Mononuclear cell (primary cell): ENCODE measurements around the gene SUGCT. TPM values are rescaled to one million over a fixed set of nuclear protein-coding genes. Genes with fewer than 3 reads are reported as not detected.
"Not testable (repeated sequence)": the region's sequence is repeated elsewhere in the genome, so short reads cannot be mapped to it uniquely, and the experiment has no call there.

ENCODE experiments used
- H3K27me3 ChIP-seq: 2 replicates; pipeline ENCODE4 v1.6.0; 2011; ENCODE audit warnings: low read length, control low read depth; ENCODE audit not compliant: insufficient read depth
- H3K4me1 ChIP-seq: 2 replicates; pipeline ENCODE4 v1.5.1; 2011; ENCODE audit warnings: mild to moderate bottlenecking, low read length, control low read depth; ENCODE audit not compliant: insufficient read depth
- H3K4me3 ChIP-seq: 2 replicates; pipeline ENCODE4 v1.5.1; 2011; ENCODE audit warnings: mild to moderate bottlenecking, low read length, moderate library complexity
- H3K9me3 ChIP-seq: 2 replicates; pipeline ENCODE4 v1.5.1; 2011; ENCODE audit warnings: low read depth, mild to moderate bottlenecking, control low read depth, low read length
- total RNA-seq: library from RNA; depleted of rRNA; stranded (reverse); fragments of >200 nt; gene quantifications from one replicate; pipeline ENCODE4 v1.2.3, GENCODE V29; 2012

The SUGCT gene
- total RNA-seq, 1 donor, result 1.9 TPM

DNA sequence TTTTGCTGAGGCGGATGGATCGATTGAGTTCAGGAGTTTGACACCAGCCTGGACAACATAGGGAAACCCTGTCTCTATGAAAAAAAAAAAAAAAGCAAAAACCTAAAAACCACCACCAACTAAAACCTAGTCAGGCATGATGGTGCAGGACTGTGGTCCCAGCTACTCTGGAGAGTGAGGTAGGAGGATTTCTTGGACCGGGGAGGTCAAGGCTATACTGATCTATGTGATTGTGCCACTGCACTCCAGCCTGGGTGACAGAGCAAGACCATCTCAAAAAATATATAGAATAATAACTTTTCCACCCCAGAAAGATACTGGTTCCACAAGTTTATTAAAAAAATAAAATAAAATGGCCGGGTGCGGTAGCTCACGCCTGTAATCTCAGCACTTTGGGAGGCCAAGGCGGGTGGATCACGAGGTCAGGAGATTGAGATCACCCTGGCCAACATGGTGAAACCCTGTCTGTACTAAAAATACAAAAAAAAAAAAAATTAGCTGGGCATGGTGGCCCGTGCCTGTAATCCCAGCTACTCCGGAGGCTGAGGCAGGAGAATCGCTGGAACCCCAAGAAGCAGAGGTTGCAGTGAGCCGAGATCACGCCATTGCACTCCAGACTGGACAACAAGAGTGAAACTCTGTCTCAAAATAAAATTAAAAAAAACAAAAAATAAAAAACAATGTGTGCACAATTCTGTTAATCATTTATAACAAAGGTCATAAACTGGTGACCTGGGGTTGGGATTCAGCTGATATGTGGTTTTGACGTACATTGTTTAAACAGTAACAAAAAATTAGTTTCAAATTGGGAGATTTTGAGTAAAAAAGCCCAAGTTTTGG lies 12.5 kb upstream of the SUGCT start:
- not testable (repeated sequence) for H3K4me1 ChIP-seq, H3K9me3 ChIP-seq, H3K27me3 ChIP-seq, H3K4me3 ChIP-seq

DNA sequence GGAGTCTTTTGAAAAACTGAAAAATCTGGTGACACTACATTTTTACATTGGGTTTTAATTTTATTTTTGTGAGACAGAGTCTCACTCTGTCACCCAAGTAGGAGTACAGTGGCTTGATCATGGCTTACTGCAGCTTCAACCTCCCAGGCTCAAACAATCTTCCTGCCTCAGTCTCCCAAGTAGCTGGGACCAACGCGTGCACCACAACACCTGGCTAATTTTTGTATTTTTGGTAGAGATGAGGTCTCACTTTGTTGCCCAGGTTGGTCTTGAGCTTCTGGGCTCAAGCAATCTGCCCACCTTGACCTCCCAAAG lies 11.9 kb upstream of the SUGCT start:
- no peaks in the 10 kb centered on the region for H3K9me3 ChIP-seq
- H3K4me1 ChIP-seq, result no peaks in the 10 kb centered on the region
- no peaks in the 10 kb centered on the region for H3K27me3 ChIP-seq
- H3K4me3 ChIP-seq, result no peak overlapping the region

DNA sequence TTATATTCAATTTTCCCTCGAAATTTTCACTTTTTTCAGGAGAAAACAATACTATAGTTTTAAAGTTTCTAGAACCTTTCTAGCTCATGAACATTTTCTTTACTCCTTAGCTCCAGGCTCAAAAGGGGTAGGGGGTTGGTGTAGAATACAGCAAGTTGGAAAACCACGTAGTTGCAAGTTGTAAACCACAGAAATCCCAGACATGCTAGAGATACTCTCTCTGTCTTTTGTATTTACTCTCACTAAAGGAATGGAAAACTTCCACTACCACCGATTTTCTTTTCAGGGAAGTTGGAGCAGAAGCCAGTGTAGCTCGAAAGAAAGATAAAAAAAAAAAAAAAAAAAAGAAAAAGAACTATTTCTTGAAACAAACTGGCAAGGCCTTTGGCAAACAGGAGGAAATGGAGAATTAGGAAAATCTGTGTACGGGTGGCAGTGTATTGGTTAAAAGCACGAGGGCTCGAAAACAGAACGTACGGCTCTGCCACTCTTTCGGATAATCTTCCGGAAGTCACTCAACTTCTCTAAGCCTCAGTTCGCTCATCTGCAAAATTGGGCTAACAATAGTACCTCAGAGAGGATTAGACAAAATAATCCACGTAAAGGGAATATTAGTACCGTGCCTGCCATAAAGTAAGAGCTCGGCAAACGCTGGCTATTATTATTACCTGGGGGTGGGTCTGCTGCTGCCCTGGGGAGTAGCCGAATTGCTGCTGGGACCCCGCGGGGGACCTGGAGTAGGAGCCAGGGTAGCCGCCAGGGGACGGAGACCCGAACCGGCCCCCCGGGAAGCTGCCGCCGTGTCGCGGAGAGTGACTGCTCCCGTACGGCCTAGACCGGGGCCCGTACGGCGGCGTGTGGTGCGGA lies 1.0 kb upstream of the SUGCT start:
- Histone ChIP-seq H3K4me3 (peak overlapping the region; percentile 84), H3K9me3 (no peaks in the 10 kb centered on the region)

GRCh38 chr7:40135317-40135610 lies 459 bp downstream of the SUGCT start:
- Histone ChIP-seq H3K27me3 (no peaks in the 10 kb centered on the region), H3K4me1 (peaks cover 30% of the 10 kb centered on the region), H3K9me3 (no peaks in the 10 kb centered on the region), H3K4me3 (peak overlapping the region; percentile 84)

More for the DNA sequence above, 1.0 kb upstream of the SUGCT start:
- H3K27me3 ChIP-seq, result no peaks in the 10 kb centered on the region
- H3K4me1 ChIP-seq, result peaks cover 33% of the 10 kb centered on the region

DNA sequence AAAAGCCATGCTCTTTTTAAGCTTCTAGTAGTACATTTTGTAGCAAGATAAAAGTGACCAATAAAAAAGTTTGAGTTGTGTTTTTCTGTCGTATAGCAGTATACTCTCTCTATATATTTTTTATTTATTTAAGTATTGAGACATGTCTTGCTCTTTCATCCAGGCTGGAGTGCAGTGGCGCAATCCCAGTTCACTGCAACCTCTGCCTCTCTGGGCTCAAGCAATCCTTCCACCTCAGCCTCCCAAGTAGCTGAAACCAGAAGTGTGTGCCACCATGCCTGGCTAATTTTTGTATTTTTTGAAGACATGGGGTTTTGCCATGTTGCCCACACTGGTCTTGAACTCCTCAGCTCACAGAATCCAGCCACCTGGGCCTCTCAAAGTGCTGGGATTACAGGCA lies 2.8 kb downstream of the SUGCT start:
- Histone ChIP-seq H3K27me3 (no peaks in the 10 kb centered on the region), H3K4me1 (peaks cover 17% of the 10 kb centered on the region), H3K9me3 (no peaks in the 10 kb centered on the region), H3K4me3 (no peak overlapping the region)

DNA sequence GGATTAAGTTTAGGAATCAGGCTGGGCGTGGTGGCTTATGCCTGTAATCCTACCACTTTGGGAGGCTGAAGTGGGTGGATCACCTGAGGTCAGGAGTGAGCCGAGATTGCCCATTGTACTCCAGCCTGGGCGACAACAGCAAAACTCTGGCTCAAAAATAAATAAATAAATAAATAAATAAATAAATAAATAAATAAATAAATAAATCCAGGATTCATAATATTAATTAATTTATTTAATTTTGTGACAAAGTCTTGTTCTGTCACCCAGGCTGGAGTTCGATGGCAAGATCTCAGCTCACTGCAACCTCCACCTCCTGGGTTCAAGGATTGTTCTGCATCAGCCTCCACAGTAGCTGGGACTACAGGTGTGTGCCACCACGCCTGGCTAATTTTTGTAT lies 4.2 kb downstream of the SUGCT start:
- Histone ChIP-seq H3K4me3 (no peak overlapping the region), H3K9me3 (no peaks in the 10 kb centered on the region), H3K27me3 (no peaks in the 10 kb centered on the region), H3K4me1 (peaks cover 7% of the 10 kb centered on the region)

- not testable (repeated sequence) for H3K4me3 ChIP-seq, H3K27me3 ChIP-seq, H3K4me1 ChIP-seq, H3K9me3 ChIP-seq
Observed at GRCh38 chr7:40139891-40140290, 5.1 kb downstream of the SUGCT start.

GRCh38 chr7:40141916-40142315 lies 7.1 kb downstream of the SUGCT start:
- not testable (repeated sequence) for H3K4me1 ChIP-seq, H3K27me3 ChIP-seq, H3K9me3 ChIP-seq, H3K4me3 ChIP-seq

DNA sequence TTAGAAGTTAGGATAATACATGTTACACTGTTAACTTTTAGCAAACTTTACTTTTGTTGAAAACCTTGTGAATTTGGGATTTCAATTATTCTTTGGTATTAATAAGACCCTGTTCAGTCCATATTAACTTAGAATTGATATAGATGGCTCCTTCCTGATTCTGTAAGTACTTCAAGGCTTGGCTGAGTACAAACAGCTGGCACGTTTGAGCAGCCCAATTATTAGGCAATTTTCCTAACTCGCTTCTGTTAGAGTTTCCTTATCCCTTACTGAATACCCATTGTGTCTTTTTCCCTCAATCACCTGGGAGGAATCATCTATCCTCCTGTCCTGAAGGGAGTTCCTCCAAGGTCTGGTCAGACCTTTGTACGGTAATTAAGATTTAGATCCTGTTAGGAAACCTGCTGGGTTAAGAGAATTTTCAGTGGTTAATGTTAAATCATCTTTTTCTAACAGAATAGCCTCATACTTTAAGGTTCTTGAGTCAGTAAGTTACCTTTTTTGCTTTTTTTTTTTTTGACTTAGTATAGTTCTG lies 10.9 kb downstream of the SUGCT start:
- not testable (repeated sequence) for H3K27me3 ChIP-seq, H3K4me3 ChIP-seq, H3K4me1 ChIP-seq, H3K9me3 ChIP-seq

DNA sequence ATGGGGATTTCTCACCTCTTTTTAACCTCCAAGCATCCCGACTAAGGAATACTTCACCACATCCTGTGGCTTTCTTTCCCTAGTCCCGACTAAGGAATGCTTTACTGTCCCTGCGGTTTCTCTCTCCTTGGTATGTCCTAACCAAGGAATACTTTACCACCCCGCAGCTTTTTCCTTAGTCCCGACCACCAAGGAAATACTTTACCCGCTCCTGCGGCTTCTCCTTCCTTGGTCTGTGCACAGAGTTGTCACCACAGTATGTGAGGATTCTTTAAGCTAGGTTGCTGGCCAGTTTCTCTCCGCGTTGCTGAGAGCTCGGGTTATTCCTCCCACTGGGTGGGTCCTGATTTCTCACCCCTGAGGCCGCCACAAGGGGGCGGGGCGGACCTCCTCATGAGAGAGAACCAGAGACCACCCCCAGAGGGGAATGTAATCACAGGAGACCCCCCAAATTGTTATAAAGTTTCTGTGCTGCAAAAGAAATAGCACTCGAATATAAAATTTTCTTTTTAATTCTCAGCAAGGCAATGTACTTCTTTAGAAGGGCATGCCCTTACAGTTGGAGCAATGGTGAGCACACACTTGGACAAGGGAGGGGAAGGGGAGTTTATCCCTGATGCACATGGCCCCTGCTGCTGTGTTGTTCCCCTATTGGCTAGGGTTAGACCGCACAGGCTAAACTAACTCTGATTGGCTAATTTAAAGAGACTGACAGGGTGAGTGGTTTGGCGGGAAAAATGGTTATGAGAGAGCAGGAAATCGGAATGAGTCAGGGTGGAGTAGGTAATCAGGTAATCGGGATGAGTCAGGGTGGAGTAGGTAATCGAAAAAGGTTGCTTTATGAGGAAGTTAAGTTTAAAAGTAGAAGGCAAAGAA lies 12.8 kb downstream of the SUGCT start:
- Histone ChIP-seq H3K9me3 (no peaks in the 10 kb centered on the region), H3K4me3 (no peak overlapping the region), H3K27me3 (no peaks in the 10 kb centered on the region), H3K4me1 (no peaks in the 10 kb centered on the region)

DNA sequence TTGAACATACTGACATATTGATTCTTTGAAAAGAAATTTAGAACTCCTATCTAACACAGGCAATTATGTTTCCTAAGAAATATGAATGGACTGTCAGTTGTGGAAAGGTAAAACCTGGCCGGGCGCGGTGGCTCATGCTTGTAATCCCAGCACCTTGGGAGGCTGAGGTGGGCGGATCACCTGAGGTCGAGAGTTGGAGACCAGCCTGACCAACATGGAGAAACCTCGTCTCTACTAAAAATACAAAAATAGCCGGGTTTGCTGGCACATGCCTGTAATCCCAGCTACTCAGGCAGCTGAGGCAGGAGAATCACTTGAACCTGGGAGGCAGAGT lies 13.4 kb downstream of the SUGCT start:
- not testable (repeated sequence) for H3K27me3 ChIP-seq

GRCh38 chr7:40148671-40149070 lies 13.9 kb downstream of the SUGCT start:
- Histone ChIP-seq H3K27me3 (no peaks in the 10 kb centered on the region), H3K4me3 (no peak overlapping the region), H3K4me1 (no peaks in the 10 kb centered on the region), H3K9me3 (no peaks in the 10 kb centered on the region)

More for the DNA sequence above, 13.4 kb downstream of the SUGCT start:
- not testable (repeated sequence) for H3K4me1 ChIP-seq, H3K4me3 ChIP-seq, H3K9me3 ChIP-seq

GRCh38 chr7:40151504-40151903 lies 16.7 kb downstream of the SUGCT start:
- Histone ChIP-seq H3K4me1 (no peaks in the 10 kb centered on the region), H3K27me3 (no peaks in the 10 kb centered on the region), H3K9me3 (no peaks in the 10 kb centered on the region), H3K4me3 (no peak overlapping the region)

DNA sequence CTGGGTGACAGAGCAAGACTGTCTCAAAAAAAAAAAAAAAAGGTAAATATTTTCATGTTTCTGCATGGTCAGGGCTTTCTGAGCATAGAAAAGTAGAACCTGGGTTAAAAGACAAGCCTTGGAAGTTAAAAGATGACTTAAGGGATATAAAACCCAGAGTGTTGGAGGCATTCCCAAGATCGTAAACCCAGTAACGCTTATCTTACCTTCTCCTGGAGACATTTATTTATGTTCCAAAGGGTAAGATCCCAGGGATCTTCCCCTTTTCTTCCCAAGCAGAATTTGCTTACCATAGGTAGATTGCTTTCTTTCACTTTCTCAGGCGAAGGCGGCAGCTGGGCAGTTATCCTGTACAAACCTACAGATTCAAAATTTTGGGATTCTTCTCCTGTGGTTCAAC lies 22.2 kb downstream of the SUGCT start:
- no peaks in the 10 kb centered on the region for H3K27me3 ChIP-seq
- H3K9me3 ChIP-seq, result no peaks in the 10 kb centered on the region
- no peaks in the 10 kb centered on the region for H3K4me1 ChIP-seq
- H3K4me3 ChIP-seq, result no peak overlapping the region

- H3K4me3 ChIP-seq, result no peak overlapping the region
- no peaks in the 10 kb centered on the region for H3K27me3 ChIP-seq
- no peaks in the 10 kb centered on the region for H3K4me1 ChIP-seq
- H3K9me3 ChIP-seq, result no peaks in the 10 kb centered on the region
Observed at GRCh38 chr7:40162516-40162915, 27.7 kb downstream of the SUGCT start.
